Activated CD4-positive, alpha-beta T cell treated with anti-CD3 and anti-CD28 coated beads, Interleukin-2, amount 50 U/mL, for 48 hours (primary cell): ENCODE results near the gene MBP.
A peak's percentile ranks its signal among the peaks of the same experiment; 100 is the strongest.
"Not testable (repeated sequence)": the region's sequence is repeated elsewhere in the genome, so short reads cannot be mapped to it uniquely, and the experiment has no call there.

Source experiments
- DNase-seq, 2 experiments: peaks; one replicate each; pipeline ENCODE4 v3.0.0-alpha.2; 2020

The MBP gene

GRCh38 chr18:76997951-76998808 is 134.4 kb downstream of the MBP start:
- DNase-seq: no peak

DNA sequence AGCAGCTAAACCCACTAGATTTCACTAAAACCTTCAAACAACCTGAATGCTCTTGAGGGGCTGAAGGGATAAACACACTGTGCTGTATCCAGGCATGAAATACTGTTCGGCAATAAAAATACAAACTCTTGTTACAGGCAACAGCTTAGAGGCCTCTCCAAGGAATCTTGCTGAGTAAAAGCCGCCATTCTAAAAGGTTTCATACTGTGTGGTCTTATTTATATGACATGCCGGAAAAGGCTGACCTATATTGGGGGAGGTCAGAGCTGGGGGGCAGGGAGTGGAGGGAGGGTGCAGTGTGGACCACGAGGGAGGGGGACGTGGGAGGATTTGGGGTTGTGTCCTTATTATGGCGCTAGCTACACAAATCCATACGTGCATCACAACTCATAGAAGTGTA is 136.2 kb downstream of the MBP start:
- no peak for DNase-seq

DNA sequence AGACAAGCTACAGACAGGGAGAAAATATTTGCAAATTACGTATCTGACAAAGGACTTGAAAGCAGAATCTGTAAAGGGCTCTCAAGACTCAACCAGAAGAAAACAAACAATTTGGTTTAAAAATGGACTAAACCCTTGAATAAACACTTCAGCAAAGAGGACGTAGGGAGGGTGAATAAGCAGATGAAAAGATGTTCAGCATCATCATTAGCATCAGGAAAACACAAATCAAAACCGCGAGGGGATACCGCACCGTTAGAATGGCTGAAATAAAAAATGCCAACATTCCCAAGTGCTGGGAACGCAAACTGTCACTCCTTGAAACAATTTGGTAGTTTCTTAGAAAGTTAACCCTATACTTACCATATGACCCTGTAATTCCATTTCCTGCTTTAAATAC is 136.7 kb downstream of the MBP start:
- DNase-seq: no peak

GRCh38 chr18:76994086-76994654 is 138.4 kb downstream of the MBP start:
- DNase-seq: no peak

DNA sequence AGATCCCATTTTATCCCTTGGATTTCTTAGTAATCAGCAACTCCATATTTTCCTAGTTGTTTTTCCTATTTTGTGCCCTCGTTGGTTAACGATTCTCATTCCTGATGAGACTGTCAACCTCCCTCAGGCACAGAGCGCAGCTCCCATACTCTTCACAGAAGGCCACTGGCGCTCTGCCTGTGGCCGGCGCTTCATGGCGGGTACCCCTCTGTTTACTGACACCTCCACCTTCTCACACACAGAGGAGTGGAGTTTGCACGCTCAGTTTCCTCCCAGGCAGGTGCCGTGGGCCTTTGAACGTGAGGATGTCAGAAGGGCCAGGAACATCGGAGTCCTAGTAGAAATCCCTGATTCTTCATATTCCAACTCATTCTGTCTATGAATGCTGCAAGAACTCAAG is 139.0 kb downstream of the MBP start:
- DNase-seq: no peak

GRCh38 chr18:76993085-76993382 is 139.5 kb downstream of the MBP start:
- no peak for DNase-seq

GRCh38 chr18:76992226-76993084 is 140.1 kb downstream of the MBP start:
- DNase-seq: no peak

DNA sequence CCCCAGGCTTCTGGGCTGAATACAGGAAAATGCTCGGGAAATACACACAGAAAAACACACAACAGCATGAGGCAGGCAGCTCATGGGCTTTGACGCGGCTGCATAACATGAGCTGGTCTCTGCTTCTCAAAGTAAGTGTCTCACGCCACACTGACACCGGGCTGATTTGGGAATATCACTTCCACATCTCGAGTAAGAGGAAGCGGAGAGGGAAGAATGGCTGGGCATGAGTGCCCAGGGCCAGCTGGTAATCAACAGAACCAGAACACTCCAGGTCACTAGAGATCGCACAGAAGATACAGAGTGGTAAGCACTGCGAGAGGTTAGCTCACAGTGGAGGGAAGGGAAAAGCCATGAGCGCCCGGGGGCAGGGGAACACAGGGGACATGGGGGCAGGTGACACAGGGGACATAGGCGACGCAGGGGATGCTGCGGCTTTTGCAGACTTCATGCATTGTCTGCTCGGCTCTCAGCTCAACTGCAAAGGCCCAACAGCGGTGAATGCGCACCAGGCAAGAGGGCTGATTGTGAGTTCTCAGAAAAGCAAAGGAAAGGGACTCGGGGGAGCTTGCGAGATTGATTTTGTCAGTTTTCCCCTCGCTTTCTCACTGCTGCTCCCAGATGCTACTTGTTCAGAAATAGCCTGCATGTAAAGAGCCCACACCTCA is 141.4 kb downstream of the MBP start:
- no peak for DNase-seq

- not testable (repeated sequence) for DNase-seq
These were observed 142.1 kb downstream of the MBP start for GRCh38 chr18:76990343-76991020.

- no peak for DNase-seq
These were observed 142.9 kb downstream of the MBP start for GRCh38 chr18:76989647-76990190.

DNA sequence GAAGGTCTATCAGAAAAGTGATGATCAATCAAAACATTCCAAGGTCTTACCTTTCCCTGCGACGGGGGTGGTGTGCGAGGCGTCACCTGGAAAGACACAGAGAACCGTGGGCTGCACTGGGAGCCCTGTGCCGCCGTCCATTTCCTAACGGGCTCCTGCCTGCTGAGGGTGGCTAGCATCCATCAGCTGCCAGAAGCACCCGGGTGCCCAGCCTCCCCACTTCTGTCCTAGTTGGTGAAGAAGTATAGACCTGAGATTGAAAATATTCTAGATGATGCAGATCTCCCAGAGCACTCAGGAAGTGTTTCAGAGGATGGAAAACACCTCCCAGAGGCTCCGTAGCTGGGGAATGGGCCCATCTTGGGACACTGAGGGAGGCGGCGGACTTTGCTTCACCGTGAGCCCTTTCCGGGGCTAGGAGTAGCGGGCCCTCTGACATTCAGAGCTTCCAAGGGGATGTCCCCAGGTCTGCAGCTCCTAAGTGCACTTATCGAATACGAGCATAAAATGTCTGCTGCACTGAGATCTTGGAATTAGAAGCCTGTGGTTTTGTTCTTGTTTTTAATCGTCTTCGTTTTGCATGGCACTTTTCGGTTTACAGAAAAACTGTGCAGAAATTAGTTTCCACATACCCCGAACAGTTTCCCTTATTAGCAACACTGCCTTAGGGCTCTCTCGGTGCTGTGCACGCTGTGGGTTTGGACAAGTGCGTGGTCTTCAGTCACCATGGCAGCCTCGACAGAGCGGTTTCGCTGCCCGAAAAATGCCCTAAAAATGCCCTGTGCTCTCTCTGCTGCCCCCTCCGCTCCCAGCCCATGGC is 143.5 kb downstream of the MBP start:
- no peak for DNase-seq

- DNase-seq: no peak
These were observed 144.4 kb downstream of the MBP start for GRCh38 chr18:76988031-76988826.

GRCh38 chr18:76986406-76986805 is 146.2 kb downstream of the MBP start:
- DNase-seq: peak in 1 of 2 experiments; percentile 0

- DNase-seq: peak in 1 of 2 experiments; percentile 1
These were observed 146.7 kb downstream of the MBP start for GRCh38 chr18:76985951-76986236.

DNA sequence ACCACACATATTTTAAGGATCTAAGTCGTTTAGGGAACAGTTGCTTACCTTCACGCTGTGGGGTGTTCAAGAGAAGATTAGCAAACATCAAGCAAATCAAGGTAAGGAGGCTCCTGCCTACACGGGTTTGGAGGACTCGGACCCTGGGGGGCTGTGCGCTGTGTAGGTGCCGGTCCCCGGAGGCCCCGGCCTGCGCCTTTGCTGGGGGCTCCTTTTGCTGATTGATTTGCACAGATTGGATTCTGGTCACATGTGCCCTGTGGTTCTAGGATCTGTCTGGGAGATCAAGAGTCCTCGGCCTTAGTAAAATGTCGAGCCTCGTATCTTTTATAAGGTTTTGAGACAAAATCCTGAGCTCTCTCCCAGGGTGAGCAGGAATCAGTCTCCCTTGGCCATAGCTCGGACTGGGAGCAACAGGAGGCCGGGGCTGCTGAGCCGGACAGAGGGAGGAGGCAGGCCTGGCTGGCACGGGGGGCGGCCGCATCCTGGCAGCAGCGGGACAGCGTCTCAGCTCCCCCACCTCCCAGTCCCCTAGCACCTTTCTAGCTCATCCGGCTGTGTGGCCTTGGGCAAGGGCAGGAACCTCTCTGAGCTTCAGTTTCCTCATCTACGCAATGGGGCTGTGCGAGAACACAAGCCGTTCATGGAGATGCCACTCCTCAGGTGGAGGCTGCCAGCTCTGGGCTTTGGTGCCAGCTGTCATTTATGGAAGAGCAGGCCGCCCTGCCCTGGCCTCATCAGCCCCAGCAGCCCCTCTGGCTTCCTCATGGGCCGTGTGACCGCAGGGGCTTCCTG is 147.2 kb downstream of the MBP start:
- no peak for DNase-seq

DNA sequence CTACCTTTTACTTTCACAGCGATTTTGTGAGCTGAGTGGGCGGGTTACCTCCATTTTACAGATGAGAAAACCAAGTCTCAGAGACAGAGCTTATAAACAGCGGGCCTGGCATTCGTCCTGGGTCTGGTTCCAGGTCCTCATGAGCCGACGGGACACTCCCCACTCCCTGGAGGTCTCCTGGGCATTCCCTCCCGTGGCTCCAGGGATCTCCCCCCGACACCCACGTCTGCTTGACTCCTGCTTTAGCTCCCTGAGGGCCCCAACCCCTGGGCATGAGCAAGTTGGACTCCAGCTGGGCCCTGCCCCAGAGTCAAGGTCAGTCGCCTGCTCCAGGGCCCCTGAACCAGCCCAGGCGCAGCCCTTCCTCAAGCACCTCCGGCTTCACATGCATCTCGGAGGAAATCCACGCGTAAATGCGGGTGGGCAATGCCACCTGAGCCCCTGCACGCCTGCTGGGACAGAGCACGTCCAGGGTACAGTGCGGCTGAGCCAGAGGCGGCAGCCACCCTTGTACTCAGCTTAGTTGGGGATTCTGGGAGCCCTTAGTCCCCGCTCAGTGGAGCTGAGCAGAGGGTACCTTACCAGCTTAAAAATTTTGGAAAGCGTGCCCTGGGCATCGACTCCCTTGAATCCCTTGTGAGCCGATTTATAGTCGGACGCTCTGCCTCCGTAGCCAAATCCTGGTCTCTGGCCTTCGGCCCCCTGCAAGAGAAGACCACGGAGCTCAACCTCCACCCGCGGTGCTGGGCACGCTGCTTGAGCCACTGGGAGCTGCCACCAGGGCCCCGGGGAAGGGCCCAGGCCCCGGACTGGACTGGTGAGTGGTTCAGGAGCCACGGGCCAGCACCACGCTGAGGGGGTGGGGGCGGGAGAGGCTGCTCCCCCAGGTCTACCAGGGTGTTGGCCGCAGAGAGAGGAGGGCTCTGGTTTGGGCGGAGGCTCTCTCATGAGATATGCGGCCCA is 148.1 kb downstream of the MBP start:
- peak in 1 of 2 experiments; percentile 2 for DNase-seq

- peak in 1 of 2 experiments; percentile 3 for DNase-seq
These were observed 149.0 kb downstream of the MBP start for GRCh38 chr18:76983613-76984051.

- DNase-seq: peak; percentile 94
These were observed 149.6 kb downstream of the MBP start for GRCh38 chr18:76982841-76983583.
